Osteoblast (primary cell): Measurements from ENCODE around the gene SFI1. TPM values are rescaled to one million over a fixed set of nuclear protein-coding genes. Genes with fewer than 3 reads are reported as not detected.

ENCODE experiments used
- DNase-seq: peaks from one replicate; pipeline ENCODE4 v3.0.0; 2011; ENCODE audit warnings: low spot score, mixed read lengths; ENCODE audit not compliant: insufficient read length; ENCODE audit errors: missing footprints
- H2AFZ ChIP-seq: 2 replicates; pipeline ENCODE4 v1.6.0; 2011; ENCODE audit warnings: mild to moderate bottlenecking, low read length
- H3K27ac ChIP-seq: 2 replicates; pipeline ENCODE4 v1.5.1; 2011; ENCODE audit warnings: mild to moderate bottlenecking, low read depth, low read length, moderate library complexity
- H3K27me3 ChIP-seq: 2 replicates; pipeline ENCODE4 v1.6.0; 2012; ENCODE audit warnings: mild to moderate bottlenecking, control low read depth, inconsistent platforms, low read length, moderate library complexity; ENCODE audit not compliant: insufficient read depth
- H3K36me3 ChIP-seq: 2 replicates; pipeline ENCODE4 v1.5.1; 2011; ENCODE audit warnings: mild to moderate bottlenecking, low read length, control low read depth, moderate library complexity; ENCODE audit not compliant: insufficient read depth
- H3K4me1 ChIP-seq: 2 replicates; pipeline ENCODE4 v1.5.1; 2011; ENCODE audit warnings: mild to moderate bottlenecking, low read length, control low read depth, moderate library complexity; ENCODE audit not compliant: insufficient read depth
- H3K4me2 ChIP-seq: 2 replicates; pipeline ENCODE4 v1.6.0; 2011; ENCODE audit warnings: mild to moderate bottlenecking, low read length; ENCODE audit not compliant: insufficient read depth
- H3K4me3 ChIP-seq: fragments of 200-600 bp; sonication (generic); 3 replicates; pipeline ENCODE4 v1.5.1; 2012; ENCODE audit warnings: mild to moderate bottlenecking, low read length, inconsistent platforms; ENCODE audit not compliant: insufficient read depth
- H3K79me2 ChIP-seq: 2 replicates; pipeline ENCODE4 v1.6.0; 2012; ENCODE audit warnings: mild to moderate bottlenecking, low read length, control low read depth, inconsistent platforms; ENCODE audit not compliant: insufficient read depth
- H3K9me3 ChIP-seq: 2 replicates; pipeline ENCODE4 v1.5.1; 2011; ENCODE audit warnings: low read depth, low read length, control low read depth
- H4K20me1 ChIP-seq: 2 replicates; pipeline ENCODE4 v1.6.0; 2012; ENCODE audit warnings: mild to moderate bottlenecking, low read length, control low read depth; ENCODE audit not compliant: insufficient read depth
- total RNA-seq: library from RNA; depleted of rRNA; stranded (reverse); fragments of >200 nt; gene quantifications from 2 replicates; pipeline ENCODE4 v1.2.3, GENCODE V29; 2012
- TF ChIP-seq, protein P1 (sequence below): IDR thresholded peaks from 2 replicates; pipeline ENCODE4 v1.5.1; 2011; ENCODE audit warnings: mild to moderate bottlenecking, low read depth, low read length, moderate library complexity; ENCODE audit errors: extremely low read depth

Gene SFI1
- total RNA-seq, 1 donor, result 16.6 TPM

DNA sequence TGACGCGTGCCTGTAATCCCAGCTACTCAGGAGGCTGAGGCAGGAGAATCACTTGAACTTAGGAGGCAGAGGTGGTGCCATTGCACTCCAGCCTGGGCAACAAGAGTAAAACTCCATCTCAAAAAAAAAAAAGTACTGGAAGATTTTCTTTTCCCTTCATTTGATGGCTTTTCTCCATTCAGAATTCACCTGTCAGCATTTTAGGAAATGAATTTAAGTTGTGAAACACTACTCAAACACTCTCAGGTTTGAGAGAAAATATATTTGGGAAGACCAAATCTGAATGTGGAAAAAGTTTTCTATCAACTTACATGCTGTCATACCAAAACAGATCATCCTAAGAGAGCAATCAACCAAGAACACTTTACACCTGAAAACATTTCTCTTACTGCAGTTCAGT lies 9.4 kb upstream of the SFI1 start:
- Histone ChIP-seq H2AFZ (no peak overlapping the region), H3K79me2 (peaks cover 70% of the 10 kb centered on the region), H3K4me2 (no peak overlapping the region), H3K36me3 (peaks cover 26% of the 10 kb centered on the region), H3K4me1 (peaks cover 16% of the 10 kb centered on the region), H3K4me3 (no peak overlapping the region), H3K27ac (no peak overlapping the region), H3K9me3 (no peaks in the 10 kb centered on the region), H3K27me3 (no peaks in the 10 kb centered on the region), H4K20me1 (peaks cover 8% of the 10 kb centered on the region)
- DNase-seq, result no peak
- TF ChIP-seq, protein P1, sequence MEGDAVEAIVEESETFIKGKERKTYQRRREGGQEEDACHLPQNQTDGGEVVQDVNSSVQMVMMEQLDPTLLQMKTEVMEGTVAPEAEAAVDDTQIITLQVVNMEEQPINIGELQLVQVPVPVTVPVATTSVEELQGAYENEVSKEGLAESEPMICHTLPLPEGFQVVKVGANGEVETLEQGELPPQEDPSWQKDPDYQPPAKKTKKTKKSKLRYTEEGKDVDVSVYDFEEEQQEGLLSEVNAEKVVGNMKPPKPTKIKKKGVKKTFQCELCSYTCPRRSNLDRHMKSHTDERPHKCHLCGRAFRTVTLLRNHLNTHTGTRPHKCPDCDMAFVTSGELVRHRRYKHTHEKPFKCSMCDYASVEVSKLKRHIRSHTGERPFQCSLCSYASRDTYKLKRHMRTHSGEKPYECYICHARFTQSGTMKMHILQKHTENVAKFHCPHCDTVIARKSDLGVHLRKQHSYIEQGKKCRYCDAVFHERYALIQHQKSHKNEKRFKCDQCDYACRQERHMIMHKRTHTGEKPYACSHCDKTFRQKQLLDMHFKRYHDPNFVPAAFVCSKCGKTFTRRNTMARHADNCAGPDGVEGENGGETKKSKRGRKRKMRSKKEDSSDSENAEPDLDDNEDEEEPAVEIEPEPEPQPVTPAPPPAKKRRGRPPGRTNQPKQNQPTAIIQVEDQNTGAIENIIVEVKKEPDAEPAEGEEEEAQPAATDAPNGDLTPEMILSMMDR, result no peak

DNA sequence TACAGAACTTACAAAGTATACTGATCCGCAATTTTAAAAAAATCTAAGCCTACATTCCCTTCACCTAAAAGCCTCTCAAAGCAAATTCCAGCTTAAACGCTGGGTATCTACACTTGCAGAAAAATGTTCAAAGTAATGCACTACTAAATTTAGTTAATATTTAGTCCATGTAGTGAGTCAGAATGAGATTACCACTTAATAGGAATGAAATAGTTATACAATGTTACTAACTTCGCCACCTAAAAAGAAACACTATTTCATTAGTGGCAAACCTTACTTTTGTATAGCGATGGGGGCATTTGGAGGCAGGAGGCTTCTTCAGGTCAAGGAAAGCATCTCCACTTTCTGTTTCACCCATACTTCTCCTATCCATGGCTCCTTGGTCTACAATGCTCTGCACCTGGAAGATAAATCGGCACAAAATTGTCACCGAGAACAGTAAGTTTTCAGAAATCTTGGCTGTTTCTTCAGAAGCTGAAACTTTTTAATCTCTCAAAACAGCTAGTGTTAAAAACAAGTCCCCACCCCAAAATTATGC lies 7.9 kb upstream of the SFI1 start:
- DNase-seq, result peak; percentile 80
- Histone ChIP-seq H3K4me3 (peak overlapping the region; percentile 92), H2AFZ (no peak overlapping the region), H3K4me1 (peaks cover 16% of the 10 kb centered on the region), H4K20me1 (peaks cover 5% of the 10 kb centered on the region), H3K27ac (peak overlapping the region; percentile 51), H3K79me2 (peaks cover 57% of the 10 kb centered on the region), H3K36me3 (peaks cover 17% of the 10 kb centered on the region), H3K4me2 (peak overlapping the region; percentile 89), H3K27me3 (no peaks in the 10 kb centered on the region), H3K9me3 (no peaks in the 10 kb centered on the region)
- TF ChIP-seq, protein P1, result no peak

DNA sequence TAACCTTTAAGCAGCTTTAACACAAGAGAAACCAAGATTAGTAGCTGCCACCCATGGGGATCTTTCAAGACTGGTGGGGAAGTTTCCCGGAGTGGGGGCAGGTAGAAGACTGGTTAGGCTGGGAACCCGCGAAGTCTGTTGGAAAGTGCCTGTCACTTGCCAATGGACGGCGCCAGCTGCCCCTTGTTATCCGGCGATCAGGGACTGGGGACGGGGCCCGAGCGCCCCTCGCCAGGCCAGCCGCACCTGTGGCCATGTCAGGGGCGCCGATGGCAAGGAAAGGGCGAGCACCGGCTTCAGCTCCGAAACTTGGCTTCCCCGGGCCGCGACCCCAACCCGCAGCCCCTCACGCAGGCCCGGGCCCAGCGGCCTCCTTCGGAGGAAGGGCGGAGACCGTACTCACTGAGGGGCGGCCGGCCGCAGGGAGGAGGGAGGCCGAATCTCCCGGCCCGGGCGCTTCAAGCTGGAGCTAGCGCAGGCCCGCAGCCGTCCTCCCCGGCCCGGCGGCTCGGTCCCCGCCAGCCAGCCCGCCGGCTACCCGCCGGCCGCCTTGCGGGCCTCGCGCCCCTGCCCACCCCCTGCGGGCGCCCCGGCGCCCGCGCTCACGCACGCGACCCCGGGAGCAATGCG lies 7.2 kb upstream of the SFI1 start:
- Histone ChIP-seq H3K4me2 (peak overlapping the region; percentile 89), H3K4me1 (peaks cover 16% of the 10 kb centered on the region), H3K79me2 (peaks cover 50% of the 10 kb centered on the region), H3K4me3 (peak overlapping the region; percentile 92), H4K20me1 (no peaks in the 10 kb centered on the region), H3K36me3 (peaks cover 11% of the 10 kb centered on the region), H3K27me3 (no peaks in the 10 kb centered on the region), H3K27ac (peak overlapping the region; percentile 51), H2AFZ (peak overlapping the region; percentile 77), H3K9me3 (no peaks in the 10 kb centered on the region)
- TF ChIP-seq, protein P1, result no peak
- DNase-seq, result no peak

DNA sequence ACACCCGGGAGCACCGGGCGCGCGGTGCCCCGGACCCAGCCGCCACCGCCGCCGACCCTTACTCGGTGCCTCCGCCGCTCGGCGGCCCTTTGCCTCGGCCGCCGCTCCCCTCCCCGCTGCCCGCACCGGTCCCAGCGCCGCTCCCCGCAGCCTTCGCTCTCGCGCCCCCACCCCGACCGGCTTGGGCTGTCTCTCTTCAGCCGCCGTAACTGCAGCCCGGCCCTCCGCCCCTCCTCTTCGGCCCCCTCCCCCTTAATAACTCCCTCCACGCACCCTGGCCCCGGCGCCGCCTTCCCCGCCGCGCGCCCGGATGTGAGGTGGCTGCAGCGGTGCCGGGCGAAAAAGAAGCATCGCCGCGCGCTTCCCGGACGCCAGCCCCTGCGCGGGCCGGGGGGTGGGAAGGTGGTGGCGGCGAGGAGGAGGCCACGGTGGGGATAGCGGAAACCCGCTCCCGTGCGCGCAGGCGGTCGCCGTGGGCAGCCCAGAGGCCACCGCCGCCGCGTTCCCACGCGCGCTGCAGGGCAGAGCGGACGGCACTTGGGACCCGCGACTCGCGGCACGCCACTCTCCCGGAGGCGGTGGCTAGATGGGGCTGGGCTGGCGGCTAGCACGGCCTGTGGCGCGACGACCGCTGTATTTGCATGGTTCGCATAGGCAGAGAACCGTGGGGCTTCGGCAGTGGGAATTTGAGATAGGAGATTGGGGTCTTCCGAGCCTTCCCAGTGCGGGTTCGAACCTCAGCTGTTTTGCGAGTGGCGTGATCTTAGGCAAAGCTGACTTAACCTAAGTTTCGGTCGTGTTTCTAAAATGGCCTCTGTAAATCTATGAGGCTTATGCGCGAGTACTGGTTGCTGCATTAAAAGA lies 6.5 kb upstream of the SFI1 start, which contains the start of gene EIF4ENIF1:
TSS of gene EIF4ENIF1 (minus strand) at position 211 of the 864 bp plus-strand sequence. CDS start 1,124 bp downstream, outside the sequence.
- H3K79me2 ChIP-seq, result peaks cover 43% of the 10 kb centered on the region
- H3K36me3 ChIP-seq, result peaks cover 11% of the 10 kb centered on the region
- no peaks in the 10 kb centered on the region for H3K9me3 ChIP-seq
- H2AFZ ChIP-seq, result peak within 1 kb of the TSS; percentile 86
- H3K4me2 ChIP-seq, result peak within 1 kb of the TSS; percentile 95
- peak; percentile 99 for DNase-seq
- H3K27me3 ChIP-seq, result no peaks in the 10 kb centered on the region
- TF ChIP-seq, protein P1, result no peak
- peaks cover 16% of the 10 kb centered on the region for H3K4me1 ChIP-seq
- peak within 1 kb of the TSS; percentile 92 for H3K4me3 ChIP-seq
- H4K20me1 ChIP-seq, result no peaks in the 10 kb centered on the region
- H3K27ac ChIP-seq, result peak within 1 kb of the TSS; percentile 89
